GM19324 (cell line): ENCODE results near the gene AFF3.
"Not testable (repeated sequence)": the region's sequence is repeated elsewhere in the genome, so short reads cannot be mapped to it uniquely, and the experiment has no call there.

Experiments used
- ATAC-seq: cut with Tn5 transposase; IDR thresholded peaks from one replicate; pipeline ENCODE4 v1.9.1; 2021; ENCODE audit warnings: mild to moderate bottlenecking, moderate library complexity; ENCODE audit not compliant: unreplicated experiment, low FRiP score

Gene AFF3

DNA sequence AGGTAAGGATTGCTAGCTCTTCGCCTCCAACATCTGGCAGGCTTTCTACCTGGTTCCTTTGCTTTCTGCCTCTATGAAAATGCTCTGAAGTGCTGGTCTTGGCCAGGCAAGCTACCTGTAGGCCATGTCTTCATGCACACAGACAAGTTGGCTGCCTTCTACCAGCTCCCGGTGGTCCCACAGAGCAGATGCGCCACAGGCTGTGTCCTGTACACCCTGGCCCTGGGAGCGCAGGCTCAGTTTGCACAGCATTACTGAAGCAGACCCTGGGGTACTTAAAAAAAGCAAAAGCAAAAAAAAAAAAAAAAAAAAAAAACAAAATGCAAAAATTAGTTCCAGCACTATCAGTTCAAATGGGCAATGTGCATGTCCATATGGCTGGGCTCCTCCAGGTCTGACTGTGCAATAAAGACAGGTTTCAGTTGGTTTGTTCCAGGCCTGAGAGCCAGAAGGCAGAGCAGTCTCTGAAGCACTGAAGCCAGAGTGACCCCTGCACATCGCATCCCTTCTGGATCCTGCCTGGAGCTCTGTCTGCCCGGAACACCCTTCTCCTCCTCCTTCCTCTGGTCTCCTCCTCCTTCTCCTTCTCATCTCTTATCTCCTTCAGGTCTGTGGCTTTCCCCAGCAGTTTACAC lies 364.6 kb downstream of the AFF3 start:
- ATAC-seq: no peak

DNA sequence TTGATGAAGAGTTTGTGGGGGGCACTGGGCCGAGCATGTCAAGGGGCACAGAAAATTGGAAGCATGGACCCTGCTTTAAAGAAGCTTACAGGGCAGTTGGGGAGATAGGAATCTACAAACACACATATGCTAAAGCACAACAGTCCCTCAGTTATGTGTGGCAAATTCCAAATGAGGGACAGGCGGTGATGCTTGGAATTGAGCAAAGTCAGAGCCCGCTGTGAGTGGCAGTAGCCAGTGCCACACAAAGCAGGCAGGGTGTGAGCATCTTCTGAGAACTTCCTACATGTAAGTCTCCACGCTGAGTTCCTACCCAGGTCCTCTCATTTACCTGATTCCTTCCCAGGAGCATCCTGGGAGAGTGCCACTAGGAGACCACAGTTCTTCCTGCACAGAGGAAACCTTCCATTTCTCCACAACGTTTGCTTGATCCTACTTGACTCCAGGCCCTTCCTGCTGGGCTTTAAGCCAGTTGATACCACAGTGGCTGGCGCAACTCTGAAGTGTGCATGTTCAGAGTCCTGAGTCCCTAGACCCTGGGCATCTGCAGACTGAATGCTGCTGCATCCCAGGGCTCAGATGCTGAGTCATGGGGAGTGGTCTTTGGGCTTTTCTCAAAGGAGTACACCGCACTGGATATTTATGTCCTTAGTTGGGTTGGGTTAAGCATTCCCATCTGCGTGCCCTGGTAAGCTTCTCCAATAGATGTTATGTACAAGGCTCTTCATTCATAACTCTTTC lies 365.3 kb downstream of the AFF3 start:
- ATAC-seq: no peak

DNA sequence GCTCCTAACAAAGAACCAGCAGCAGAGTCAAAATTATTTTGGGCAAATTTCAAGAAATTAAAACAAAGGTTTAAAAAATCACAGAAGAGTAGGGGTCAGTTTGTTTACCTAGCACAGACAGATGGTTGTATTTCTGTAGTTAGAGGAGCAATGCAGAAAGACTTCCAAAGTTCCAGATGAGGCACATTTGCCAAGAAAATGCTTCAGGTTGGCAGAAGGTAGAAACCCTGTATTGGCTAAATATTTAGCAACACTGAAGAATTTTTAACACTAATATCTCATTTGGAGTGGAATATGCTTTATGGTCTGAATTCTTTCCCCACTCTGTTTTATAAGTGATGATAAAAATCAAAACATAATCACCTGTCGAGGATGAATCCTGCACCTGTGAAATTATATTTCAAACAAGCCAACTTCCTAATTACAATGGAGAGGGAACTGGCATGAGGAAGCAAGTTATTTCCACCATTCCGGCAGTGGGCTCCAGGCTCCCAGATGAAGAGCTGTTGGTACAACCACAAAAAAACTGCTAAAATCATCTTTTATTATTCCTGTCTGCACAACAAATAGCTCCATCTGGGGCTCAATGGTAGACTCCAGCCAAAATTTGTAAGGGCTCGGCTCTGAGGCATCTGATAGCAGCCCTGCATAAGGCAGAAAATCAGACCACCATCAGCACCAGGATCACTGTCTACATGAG lies 366.0 kb downstream of the AFF3 start:
- ATAC-seq: no peak

DNA sequence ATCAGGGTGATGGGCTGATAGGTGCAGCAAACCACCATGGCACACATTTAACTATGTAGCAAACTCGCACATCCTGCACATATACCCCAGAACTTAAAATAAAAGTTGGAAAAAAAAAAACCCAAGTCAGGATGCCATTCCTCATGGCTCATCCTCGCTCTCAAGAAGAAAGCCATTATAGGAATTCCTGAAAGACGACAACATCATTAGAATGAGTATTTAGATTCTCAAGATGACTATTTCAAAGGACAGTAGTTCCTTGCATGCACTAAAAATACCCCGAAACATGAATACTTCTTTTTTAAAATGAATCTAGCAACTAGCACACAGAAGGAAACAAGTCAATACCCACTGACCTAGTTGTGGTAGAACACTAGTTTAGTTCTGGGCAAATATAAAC lies 366.8 kb downstream of the AFF3 start:
- no peak for ATAC-seq

DNA sequence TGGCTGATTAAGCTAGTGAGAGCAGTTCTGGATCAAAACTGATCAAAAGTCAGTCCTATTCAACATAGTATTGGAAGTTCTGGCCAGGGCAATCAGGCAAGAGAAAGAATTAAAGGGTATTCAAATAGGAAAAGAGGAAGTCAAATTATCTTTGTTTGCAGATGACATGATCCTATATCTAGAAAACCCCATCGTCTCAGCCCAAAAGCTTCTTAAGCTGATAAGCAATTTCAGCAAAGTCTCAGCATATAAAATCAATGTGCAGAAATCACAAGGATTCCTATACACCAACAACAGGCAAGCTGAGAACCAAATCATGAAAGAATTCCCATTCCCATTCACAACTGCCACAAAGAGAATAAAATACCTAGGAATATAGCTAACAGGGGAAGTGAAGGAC lies 368.7 kb downstream of the AFF3 start:
- not testable (repeated sequence) for ATAC-seq

DNA sequence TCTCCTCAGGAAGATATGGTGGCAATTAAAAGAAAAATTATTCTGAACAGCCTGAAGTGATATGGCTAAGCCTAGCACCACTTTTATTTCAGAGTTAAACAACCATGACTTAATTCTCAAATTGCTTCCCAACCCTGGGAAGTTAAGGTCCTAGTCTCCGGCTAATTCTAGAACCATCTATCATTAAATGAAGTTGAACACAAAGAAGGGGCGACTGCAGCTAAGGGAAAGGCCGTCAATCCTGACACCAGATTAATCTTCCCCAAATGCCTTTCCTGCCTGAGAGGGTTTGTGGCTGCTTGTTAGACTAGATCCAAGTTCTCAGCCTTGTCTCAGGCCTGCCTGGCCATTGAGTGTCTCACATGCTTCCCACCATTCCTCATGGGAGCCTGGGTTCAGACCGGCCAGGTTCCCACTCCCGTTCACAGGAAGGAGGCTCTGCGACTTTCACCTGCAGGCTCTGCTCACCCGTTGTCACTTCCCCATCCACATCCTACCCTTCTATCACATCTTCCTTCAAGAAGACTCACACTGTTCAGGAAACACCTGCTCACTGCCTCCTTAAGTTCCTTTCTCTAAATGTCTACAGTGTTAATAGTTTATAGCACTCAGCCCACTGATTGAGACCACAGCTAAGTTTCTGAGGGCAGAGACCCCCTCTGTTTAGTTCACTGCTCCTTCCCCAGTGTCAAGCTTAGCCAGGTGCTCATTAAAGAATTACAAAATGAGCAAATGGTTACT lies 369.6 kb downstream of the AFF3 start:
- no peak for ATAC-seq

DNA sequence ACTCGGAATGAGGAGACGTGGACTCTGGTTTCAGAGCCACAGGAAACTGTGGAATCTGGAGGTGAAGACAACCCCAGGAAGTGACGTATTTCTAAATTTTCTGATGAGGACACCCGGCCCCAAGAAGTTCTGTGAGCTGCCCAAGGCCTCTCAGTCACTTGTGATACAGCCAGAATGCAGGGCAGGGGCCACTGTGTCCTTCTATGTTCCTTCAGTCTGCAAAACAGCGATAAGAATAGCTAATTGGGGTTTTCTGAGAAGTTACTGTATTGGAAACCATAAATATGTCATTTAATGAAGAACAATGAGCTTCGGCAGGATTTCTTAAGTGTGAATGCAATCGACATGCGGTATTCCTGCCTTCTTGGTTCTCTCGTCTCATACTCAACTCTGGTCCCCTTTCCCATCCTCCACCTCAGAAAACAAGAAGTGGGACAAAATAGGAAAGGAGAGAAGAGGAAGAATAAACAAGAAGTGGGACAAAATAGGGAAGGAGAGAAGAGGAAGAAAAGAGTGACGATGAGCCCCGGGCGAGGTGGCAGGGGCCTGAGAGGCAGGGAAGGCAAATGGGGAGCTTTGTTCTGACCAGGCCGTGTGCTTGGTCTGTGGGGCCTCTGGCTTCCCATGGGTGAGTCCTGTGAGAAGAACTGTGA lies 370.6 kb downstream of the AFF3 start:
- ATAC-seq: no peak

DNA sequence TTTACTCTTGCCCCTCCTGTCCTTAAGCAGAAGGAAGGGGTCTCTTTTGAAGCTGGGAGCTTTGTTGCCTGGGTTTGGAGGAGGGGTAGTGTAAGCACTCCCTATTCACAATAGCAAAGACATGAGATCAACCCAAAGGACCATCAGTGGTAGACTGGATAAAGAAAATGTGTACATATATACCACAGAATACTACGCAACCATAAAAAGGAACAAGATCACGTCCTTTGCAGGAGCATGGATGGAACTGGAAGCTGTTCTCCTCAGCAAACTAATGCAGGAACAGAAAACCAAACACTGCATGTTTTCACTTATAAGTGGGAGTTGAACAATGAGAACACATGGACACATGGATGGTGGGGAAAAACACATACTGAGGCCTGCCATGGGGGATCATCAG lies 371.5 kb downstream of the AFF3 start:
- ATAC-seq: no peak

DNA sequence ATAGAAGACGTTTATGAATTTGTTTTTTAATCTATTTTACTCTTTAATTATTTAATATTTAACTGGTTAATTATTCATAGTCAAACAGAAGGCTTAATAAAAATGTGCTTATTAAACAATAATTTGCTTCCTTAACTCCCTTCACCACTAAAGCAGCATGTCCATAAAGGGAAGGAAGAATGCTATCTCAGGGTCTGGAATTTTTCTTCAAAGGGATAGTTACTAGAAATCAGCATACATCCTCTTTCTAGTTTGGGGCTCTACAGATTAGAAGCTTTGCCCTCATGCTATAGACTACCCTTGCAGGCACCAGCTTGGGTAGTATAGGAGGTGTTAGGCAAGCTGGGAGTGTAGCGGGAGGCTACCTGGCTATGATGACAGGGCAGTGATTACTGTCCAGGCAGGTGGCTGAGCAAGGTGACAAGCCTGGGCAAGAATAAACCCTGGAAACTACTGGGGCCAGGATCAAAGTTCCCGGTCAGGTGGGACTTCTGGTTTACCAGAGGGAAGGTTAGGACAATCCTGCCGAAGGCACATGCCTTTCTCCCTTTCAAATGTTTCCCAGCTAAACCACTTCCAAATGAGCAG lies 376.6 kb downstream of the AFF3 start:
- ATAC-seq: no peak

DNA sequence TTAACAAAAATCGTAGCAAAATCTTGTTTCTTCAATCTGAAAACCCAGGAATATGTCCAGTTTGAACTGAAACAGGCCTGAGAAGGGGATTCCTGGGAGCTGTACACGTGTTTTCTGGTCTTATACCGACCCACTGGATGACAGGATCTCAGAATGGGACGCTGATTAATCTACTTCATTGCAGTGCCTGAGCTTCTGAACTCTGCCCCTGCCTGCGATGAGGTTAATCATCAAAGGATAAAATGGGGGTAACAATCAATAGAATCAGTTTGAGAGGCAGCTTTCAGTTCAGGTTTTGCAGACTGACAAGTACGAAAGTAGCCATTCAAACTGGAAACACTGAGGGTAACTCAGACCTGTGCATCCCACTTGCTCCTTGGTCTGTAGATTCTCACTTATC lies 378.6 kb downstream of the AFF3 start:
- no peak for ATAC-seq

DNA sequence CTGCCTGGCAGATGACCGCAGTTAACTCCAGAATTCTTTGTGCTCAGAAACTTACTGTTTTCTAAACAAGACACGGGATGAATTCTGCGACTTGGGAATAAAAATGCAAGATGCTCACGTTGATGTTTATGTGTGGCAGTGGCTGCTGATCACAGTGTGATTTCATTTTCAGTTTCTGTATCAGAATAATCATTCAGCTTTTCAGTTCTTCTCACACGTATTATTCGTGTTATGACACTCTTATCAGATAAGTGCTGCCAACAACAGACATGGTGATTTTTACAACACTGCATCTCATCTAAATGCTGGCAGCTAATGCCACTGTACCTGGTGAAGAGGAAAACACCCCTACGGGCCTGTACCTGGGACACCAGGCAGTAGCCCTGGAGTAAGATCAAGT lies 379.7 kb downstream of the AFF3 start:
- ATAC-seq: peak; percentile 68

DNA sequence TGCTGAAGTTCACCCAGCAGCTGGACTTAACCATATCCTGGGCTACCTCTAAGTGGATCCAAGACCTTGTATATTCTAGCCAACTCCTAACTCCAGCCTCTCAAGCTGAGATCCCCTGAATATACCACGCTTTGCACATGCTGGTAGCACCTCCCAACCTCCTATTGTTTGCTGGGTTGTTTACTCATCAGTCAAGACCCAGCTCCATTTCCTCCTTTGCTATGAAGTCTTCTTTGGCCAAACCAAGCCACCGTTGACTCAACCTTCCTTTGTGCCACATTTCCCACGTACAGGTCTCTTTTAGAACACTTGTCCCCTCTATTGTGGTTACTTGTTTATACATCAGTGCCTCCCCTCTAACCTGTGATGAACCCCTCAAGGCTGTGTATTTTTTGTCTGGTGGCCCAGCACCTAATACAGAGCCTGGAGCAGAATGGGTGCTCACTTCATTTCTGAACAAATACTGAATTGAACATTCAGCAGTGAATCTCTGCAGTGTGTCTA lies 384.7 kb downstream of the AFF3 start:
- ATAC-seq: no peak

DNA sequence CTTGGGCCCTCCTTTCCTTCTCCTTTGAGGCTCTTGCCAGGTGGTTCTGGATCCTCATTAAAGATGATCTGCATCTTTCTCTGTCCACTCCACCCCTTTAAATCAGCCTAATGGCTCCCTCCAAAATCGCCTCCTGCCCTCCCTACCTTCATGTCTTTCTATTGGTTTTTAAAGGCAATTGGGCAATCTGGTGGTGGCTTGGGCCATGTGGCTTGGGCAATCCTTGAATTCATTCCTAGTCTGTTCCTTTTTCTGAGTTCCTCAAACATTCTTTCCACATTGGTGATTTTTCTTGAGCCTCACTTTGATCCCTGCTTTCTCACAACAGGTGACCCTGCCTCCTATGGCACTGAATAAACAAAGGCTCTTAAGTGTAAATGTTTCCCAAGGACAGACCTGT lies 386.3 kb downstream of the AFF3 start:
- ATAC-seq: no peak

DNA sequence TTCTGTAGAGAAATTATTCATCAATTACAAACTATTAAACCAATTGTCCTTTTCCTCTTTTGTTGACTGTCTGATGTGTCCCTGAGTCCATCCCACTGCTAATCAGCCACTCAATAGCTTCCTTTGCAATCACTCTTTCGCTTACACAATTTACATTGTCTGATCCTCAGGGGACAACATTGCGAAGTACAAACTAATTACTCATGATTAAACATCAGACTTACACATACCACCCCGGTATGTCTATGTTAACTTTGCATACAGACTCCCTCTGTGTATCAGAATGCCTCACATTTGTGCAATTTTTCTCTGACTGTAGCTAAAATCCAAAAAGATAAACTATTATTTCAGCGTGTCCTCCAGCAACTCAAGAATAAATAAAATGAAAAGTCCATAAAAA lies 388.2 kb downstream of the AFF3 start:
- ATAC-seq: no peak

DNA sequence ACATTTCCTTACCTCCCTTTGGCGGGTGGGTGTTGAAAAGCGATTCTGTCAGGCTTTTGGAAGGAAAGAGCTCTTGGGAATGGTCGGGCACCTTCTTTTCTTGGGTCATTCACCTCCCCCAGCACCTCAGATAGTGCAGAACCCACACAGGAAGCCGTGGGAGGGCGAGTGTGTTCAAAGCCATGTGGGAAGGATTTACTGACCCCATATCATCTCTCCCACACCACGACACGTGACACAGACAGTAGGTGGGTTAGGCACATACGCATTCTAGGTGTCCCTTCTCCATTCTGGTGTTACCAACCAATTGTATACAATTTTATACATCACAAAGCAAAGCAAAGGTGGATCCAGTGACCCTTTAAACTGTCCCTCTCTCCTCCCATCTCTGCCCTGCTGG lies 388.9 kb downstream of the AFF3 start:
- no peak for ATAC-seq

DNA sequence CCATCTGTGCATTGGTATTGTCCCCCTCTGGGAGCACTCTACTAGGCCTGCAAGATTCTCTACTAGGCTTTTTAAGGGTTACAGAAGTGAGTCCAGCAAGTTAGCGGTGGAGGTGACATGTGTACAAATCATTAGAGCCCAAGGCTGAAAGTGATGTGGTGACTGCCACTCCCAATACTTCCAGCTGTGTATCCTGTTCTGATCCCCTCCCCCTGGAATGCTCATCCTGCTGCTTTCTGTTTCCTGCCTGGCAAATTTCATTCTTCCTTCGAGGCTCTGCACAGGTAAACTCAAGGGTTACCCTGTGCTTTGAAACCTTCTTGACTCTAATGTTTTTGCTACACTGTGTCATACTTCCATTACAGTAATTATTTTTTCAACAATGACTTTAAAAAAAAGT lies 394.0 kb downstream of the AFF3 start:
- no peak for ATAC-seq

DNA sequence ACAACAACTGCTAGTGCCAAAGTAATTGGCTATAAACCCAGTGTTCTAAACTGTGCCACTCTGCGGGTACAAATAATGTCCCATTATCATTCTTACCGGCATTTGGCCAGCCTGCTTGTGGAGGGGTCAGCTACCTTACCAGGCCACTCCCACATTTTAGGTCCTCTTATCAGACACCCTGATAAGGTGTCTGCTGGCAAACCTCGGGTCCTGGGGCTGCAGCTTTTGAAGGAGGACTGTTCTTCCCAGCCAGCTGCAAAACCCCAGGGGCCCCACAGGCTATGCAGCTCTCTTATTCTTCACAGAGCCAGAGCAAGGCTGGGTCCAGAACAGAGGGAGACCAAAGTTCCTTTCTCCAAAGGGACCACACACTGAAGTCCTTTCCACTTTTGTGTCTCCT lies 394.5 kb downstream of the AFF3 start:
- no peak for ATAC-seq

DNA sequence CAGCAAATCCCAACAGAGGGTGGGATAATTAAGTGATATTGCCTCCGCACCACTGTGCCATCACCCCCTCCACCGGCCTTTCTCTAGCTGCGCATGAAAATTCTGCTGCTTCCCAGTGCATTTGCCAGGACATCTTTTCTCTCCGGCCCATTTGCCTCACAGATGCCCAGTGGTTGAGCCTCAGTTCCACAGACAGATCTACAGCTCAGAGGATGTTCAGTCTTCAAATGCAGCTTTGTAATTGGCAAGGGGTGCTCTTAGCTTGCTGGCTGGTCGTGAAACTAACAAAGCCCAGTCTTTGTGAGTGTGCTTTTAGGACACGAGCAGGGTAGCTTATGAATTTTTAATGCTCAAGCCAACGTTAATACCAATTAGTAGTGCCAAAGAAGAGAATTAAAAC lies 399.2 kb downstream of the AFF3 start:
- ATAC-seq: no peak

DNA sequence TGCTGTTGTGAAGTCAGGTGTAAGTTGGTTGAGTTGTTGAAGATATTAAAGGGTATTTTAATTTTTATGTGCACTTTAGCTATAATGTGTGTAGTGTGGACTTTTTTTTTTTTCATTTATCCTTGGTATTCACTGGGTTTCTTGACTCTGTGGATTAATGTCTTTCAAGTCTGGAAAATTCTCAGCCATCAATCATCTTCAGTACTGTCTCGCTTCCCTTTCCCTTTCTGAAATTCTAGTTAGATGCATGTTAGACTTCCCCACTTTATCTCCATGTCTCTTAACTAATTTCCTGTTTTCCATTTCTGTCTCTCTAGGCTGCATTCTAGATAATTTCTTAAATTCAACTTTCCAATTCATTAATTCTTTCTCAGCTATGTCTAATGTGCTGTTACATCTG lies 404.9 kb downstream of the AFF3 start:
- ATAC-seq: no peak

DNA sequence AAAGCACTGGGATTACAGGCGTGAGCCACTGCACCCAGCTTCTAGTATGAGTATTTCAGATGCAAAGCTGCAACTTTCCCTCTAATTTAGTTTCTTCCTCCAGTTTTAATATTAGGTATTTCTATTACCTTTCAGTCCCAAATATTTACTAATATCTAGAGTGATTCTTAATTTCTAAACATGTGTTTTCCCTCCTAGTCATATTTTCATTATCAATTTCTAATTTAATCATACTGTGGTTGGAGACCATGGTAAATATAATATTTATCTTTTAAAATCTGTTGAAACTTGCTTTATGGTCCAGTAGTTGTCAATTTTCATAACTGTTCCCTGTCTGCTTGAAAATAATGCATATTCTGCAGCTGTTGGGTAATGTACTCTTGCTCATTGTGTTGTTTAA lies 406.6 kb downstream of the AFF3 start:
- no peak for ATAC-seq
